Measurements from ENCODE around the gene LTO1.
"Not testable (repeated sequence)": the region's sequence is repeated elsewhere in the genome, so short reads cannot be mapped to it uniquely, and the experiment has no call there.

LTO1 gene

GRCh38 chr11:69695581-69695980 is 20.4 kb upstream of the LTO1 start:
- Histone ChIP-seq H3K4me3 (no peak overlapping the region), H3K27ac (no peak overlapping the region)
- DNase-seq (ENCODE audit: low spot score): no peak
- TF ChIP-seq CTCF (IDR thresholded peaks at IDR 0.05): no peak

- Histone ChIP-seq H3K4me3 (no peak overlapping the region), H3K27ac (no peak overlapping the region)
- no peak for TF ChIP-seq CTCF (IDR thresholded peaks at IDR 0.05)
- no peak for DNase-seq (ENCODE audit: low spot score)
Observed at GRCh38 chr11:69694781-69695180, 19.6 kb upstream of the LTO1 start.

GRCh38 chr11:69692422-69692821 is 17.3 kb upstream of the LTO1 start:
- Histone ChIP-seq H3K4me3 (no peak overlapping the region), H3K27ac (no peak overlapping the region)
- DNase-seq (ENCODE audit: low spot score): no peak
- TF ChIP-seq CTCF (IDR thresholded peaks at IDR 0.05): no peak

GRCh38 chr11:69691463-69691862 is 16.3 kb upstream of the LTO1 start:
- no peak overlapping the region for H3K27ac ChIP-seq
- DNase-seq (ENCODE audit: low spot score): no peak
- H3K4me3 ChIP-seq: no peak overlapping the region
- no peak for TF ChIP-seq CTCF (IDR thresholded peaks at IDR 0.05)

GRCh38 chr11:69689484-69690319 is 14.5 kb upstream of the LTO1 start:
- H3K4me3 ChIP-seq: no peak overlapping the region
- DNase-seq (ENCODE audit: low spot score): no peak
- TF ChIP-seq CTCF (IDR thresholded peaks at IDR 0.05): no peak
- H3K27ac ChIP-seq: no peak overlapping the region

GRCh38 chr11:69687969-69688771 is 13.0 kb upstream of the LTO1 start:
- DNase-seq (ENCODE audit: low spot score); H3K27ac ChIP-seq; H3K4me3 ChIP-seq: not testable (repeated sequence)

- no peak overlapping the region for H3K27ac ChIP-seq
- DNase-seq (ENCODE audit: low spot score): no peak
- no peak overlapping the region for H3K4me3 ChIP-seq
- TF ChIP-seq CTCF (IDR thresholded peaks at IDR 0.05): no peak
Observed at GRCh38 chr11:69686856-69687255, 11.7 kb upstream of the LTO1 start.

Measured in coronary artery (tissue), 2 donors.